HG02798 (cell line): ENCODE data around the gene ACSL5.
"Not testable (repeated sequence)": the region's sequence is repeated elsewhere in the genome, so short reads cannot be mapped to it uniquely, and the experiment has no call there.

Experiments used
- ATAC-seq: cut with Tn5 transposase; IDR thresholded peaks from one replicate; pipeline ENCODE4 v1.9.1; 2021; ENCODE audit warnings: mild to moderate bottlenecking; ENCODE audit not compliant: unreplicated experiment, poor library complexity

ACSL5 gene

GRCh38 chr10:112372182-112372810 lies 1.6 kb upstream of the ACSL5 start:
- not testable (repeated sequence) for ATAC-seq

GRCh38 chr10:112374724-112375541 lies 1.0 kb downstream of the ACSL5 start:
- ATAC-seq = peak; percentile 48

- ATAC-seq = peak; percentile 90
These were observed 1.9 kb downstream of the ACSL5 start for GRCh38 chr10:112375721-112376395.

GRCh38 chr10:112376396-112376790 lies 2.5 kb downstream of the ACSL5 start:
- ATAC-seq = peak; percentile 23

- ATAC-seq = not testable (repeated sequence)
These were observed 3.2 kb downstream of the ACSL5 start for GRCh38 chr10:112377116-112377515.

GRCh38 chr10:112379635-112380296 lies 5.8 kb downstream of the ACSL5 start:
- no peak for ATAC-seq

- ATAC-seq = no peak
These were observed 8.8 kb downstream of the ACSL5 start for GRCh38 chr10:112382515-112383235.

- ATAC-seq = peak; percentile 67
These were observed 9.4 kb downstream of the ACSL5 start for GRCh38 chr10:112383325-112383724.

- no peak for ATAC-seq
These were observed 10.2 kb downstream of the ACSL5 start for GRCh38 chr10:112384141-112384540.

- no peak for ATAC-seq
These were observed 11.3 kb downstream of the ACSL5 start for GRCh38 chr10:112385201-112385600.

- not testable (repeated sequence) for ATAC-seq
These were observed 14.1 kb downstream of the ACSL5 start for GRCh38 chr10:112388056-112388455.

- ATAC-seq = no peak
These were observed 14.6 kb downstream of the ACSL5 start for GRCh38 chr10:112388548-112388947.

- peak; percentile 68 for ATAC-seq
These were observed 15.4 kb downstream of the ACSL5 start for GRCh38 chr10:112389271-112389822.

GRCh38 chr10:112390125-112390703 lies 16.3 kb downstream of the ACSL5 start:
- ATAC-seq = peak; percentile 44

- no peak for ATAC-seq
These were observed 19.4 kb downstream of the ACSL5 start for GRCh38 chr10:112393341-112393740.

- ATAC-seq = no peak
These were observed 19.9 kb downstream of the ACSL5 start for GRCh38 chr10:112393827-112394226.

- no peak for ATAC-seq
These were observed 20.6 kb downstream of the ACSL5 start for GRCh38 chr10:112394475-112394875.

- ATAC-seq = no peak
These were observed 22.1 kb downstream of the ACSL5 start for GRCh38 chr10:112395809-112396530.

- no peak for ATAC-seq
These were observed 23.7 kb downstream of the ACSL5 start for GRCh38 chr10:112397592-112397991.
